ENCODE measurements around the gene PRLR.

Gene PRLR

DNA sequence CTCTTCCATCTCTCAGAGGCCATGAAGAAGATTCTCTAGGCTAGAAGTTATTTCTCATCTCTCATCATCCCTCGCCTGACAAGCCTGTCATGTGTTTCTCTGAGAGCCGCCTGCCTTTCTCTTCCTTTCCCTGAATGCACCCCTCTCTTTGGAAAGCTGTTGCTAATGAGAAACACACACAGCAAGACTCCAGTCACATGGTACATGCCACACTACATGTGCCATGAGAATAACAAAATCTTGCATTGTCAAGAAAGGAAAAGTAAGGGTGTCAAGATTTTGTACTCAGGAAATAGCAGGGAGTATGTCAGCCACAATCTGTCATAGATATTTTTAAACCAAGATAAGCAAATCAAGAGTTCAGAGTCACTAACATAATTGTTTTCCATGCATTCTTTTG, 191.4 kb downstream of the PRLR start:
- TF ChIP-seq RAD21 (IDR thresholded peaks at IDR 0.05; ENCODE audit: low read depth) (no peak), CREB1 (IDR thresholded peaks at IDR 0.05; ENCODE audit: low read depth) (no peak), YY1 (IDR thresholded peaks at IDR 0.05; ENCODE audit: low read depth) (no peak), ZBTB7A (IDR thresholded peaks at IDR 0.05; ENCODE audit: low read depth) (no peak), TEAD4 (IDR thresholded peaks at IDR 0.05) (no peak), EGR1 (IDR thresholded peaks at IDR 0.05) (no peak), TAF1 (IDR thresholded peaks at IDR 0.05; ENCODE audit: low read depth) (no peak), NFIC (IDR thresholded peaks at IDR 0.05) (no peak)
- TF ChIP-seq, protein P1, sequence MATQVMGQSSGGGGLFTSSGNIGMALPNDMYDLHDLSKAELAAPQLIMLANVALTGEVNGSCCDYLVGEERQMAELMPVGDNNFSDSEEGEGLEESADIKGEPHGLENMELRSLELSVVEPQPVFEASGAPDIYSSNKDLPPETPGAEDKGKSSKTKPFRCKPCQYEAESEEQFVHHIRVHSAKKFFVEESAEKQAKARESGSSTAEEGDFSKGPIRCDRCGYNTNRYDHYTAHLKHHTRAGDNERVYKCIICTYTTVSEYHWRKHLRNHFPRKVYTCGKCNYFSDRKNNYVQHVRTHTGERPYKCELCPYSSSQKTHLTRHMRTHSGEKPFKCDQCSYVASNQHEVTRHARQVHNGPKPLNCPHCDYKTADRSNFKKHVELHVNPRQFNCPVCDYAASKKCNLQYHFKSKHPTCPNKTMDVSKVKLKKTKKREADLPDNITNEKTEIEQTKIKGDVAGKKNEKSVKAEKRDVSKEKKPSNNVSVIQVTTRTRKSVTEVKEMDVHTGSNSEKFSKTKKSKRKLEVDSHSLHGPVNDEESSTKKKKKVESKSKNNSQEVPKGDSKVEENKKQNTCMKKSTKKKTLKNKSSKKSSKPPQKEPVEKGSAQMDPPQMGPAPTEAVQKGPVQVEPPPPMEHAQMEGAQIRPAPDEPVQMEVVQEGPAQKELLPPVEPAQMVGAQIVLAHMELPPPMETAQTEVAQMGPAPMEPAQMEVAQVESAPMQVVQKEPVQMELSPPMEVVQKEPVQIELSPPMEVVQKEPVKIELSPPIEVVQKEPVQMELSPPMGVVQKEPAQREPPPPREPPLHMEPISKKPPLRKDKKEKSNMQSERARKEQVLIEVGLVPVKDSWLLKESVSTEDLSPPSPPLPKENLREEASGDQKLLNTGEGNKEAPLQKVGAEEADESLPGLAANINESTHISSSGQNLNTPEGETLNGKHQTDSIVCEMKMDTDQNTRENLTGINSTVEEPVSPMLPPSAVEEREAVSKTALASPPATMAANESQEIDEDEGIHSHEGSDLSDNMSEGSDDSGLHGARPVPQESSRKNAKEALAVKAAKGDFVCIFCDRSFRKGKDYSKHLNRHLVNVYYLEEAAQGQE (IDR thresholded peaks at IDR 0.05; ENCODE audit: low read depth), result no peak

DNA sequence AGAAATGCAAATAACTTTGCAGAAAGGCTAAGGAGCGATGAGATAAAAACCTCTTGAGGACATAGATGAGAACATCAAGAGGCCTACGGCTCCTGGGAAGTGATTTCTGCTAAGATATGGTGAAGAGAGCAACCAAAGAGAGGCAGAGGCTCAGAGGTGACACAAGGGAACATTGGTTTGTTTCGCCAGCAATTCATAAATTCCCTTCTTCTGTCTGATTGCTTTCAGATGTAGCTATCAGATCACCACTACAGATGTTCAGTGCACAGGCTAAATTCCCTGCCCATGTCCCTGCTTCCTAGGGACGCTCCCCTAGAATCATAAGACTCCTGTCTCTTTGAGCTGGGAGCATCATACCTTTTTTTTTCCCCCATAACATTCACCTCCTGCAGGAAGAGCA, 193.8 kb downstream of the PRLR start:
- TF ChIP-seq EGR1 (IDR thresholded peaks at IDR 0.05) (no peak), YY1 (IDR thresholded peaks at IDR 0.05; ENCODE audit: low read depth) (no peak), NFIC (IDR thresholded peaks at IDR 0.05) (no peak)
- TF ChIP-seq, protein P2, sequence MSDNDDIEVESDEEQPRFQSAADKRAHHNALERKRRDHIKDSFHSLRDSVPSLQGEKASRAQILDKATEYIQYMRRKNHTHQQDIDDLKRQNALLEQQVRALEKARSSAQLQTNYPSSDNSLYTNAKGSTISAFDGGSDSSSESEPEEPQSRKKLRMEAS (IDR thresholded peaks at IDR 0.05), result no peak

DNA sequence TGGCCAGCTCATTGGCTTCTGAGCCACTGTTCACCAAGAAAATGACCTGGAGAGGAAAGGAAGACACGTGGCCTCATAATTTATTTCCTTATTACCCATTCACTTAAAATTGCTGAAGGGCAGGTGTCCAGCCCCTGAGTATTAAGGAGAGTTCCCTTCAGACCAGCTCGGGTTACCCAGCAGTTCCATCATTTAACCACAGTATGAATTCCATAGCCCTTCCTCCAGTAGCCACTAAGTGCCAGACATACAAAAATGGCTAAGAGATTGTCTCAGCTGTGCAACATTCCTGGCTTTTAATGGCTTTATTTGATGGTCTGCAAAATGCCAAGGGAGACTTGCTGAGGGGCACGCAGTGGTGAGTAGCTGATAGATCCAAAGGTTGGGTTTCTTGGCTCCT, 195.0 kb downstream of the PRLR start:
- TF ChIP-seq CREB1 (IDR thresholded peaks at IDR 0.05; ENCODE audit: low read depth) (no peak), RAD21 (IDR thresholded peaks at IDR 0.05; ENCODE audit: low read depth) (no peak), CEBPB (IDR thresholded peaks at IDR 0.05) (no peak), FOXM1 (IDR thresholded peaks at IDR 0.05; ENCODE audit: borderline replicate concordance, low read depth) (no peak), TEAD4 (IDR thresholded peaks at IDR 0.05) (no peak), EGR1 (IDR thresholded peaks at IDR 0.05) (no peak), ZBTB7A (IDR thresholded peaks at IDR 0.05; ENCODE audit: low read depth) (no peak), TAF1 (IDR thresholded peaks at IDR 0.05; ENCODE audit: low read depth) (no peak), YY1 (IDR thresholded peaks at IDR 0.05; ENCODE audit: low read depth) (no peak), TCF12 (IDR thresholded peaks at IDR 0.05; ENCODE audit: low read depth) (no peak), EP300 (IDR thresholded peaks at IDR 0.05; ENCODE audit: borderline replicate concordance) (no peak), NFIC (IDR thresholded peaks at IDR 0.05) (no peak)
- TF ChIP-seq, protein P3, sequence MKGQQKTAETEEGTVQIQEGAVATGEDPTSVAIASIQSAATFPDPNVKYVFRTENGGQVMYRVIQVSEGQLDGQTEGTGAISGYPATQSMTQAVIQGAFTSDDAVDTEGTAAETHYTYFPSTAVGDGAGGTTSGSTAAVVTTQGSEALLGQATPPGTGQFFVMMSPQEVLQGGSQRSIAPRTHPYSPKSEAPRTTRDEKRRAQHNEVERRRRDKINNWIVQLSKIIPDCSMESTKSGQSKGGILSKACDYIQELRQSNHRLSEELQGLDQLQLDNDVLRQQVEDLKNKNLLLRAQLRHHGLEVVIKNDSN (IDR thresholded peaks at IDR 0.05), result no peak
- TF ChIP-seq, protein P2 (IDR thresholded peaks at IDR 0.05), result no peak
- TF ChIP-seq, protein P1 (IDR thresholded peaks at IDR 0.05; ENCODE audit: low read depth), result no peak

DNA sequence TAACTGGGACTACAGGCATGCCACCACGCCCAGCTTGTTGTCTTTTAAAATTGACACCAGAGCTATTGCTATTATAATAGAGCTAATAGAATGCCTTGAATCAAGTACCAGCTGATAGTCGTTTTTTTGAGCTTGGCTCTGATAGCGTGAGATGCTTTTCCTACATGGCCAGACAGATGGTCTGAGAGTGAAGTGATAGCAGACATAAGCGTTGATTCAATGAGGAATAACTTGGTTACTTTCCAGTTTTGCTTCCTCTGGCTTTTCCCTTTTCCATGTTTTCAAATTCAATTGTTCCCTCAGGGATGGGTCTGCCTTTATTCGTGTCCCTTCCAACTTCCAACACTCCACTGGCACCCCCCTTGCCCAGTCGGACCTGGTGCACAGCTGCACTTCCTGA, 197.9 kb downstream of the PRLR start:
- TF ChIP-seq NFIC (IDR thresholded peaks at IDR 0.05) (no peak), CEBPB (IDR thresholded peaks at IDR 0.05) (no peak), TAF1 (IDR thresholded peaks at IDR 0.05; ENCODE audit: low read depth) (no peak), RAD21 (IDR thresholded peaks at IDR 0.05; ENCODE audit: low read depth) (no peak), TEAD4 (IDR thresholded peaks at IDR 0.05) (no peak)
- TF ChIP-seq, protein P3 (IDR thresholded peaks at IDR 0.05), result no peak
- TF ChIP-seq, protein P1 (IDR thresholded peaks at IDR 0.05; ENCODE audit: low read depth), result no peak

DNA sequence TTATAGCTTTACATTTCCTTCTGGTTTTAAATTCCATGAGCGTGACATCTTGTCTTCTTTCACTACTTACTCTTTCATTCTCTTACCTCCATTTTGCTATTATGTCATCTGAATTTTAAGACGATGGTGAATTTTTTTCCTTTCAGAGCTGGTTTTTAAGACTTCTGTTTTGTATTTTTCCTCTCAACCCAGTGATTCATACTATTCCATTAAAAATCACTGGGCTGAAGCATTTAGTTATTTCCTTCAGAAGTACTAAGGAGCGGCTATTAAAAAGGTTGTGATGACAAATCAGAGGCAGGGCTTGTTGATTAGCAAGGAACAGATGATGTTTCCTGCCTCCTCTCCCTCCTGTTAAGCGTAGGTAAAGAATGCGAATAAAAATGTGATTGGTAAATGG, 199.0 kb downstream of the PRLR start:
- TF ChIP-seq YY1 (IDR thresholded peaks at IDR 0.05; ENCODE audit: low read depth) (no peak), FOXM1 (IDR thresholded peaks at IDR 0.05; ENCODE audit: borderline replicate concordance, low read depth) (no peak), ZBTB7A (IDR thresholded peaks at IDR 0.05; ENCODE audit: low read depth) (no peak), EGR1 (IDR thresholded peaks at IDR 0.05) (no peak), CEBPB (IDR thresholded peaks at IDR 0.05) (no peak), RAD21 (IDR thresholded peaks at IDR 0.05; ENCODE audit: low read depth) (no peak)
- TF ChIP-seq, protein P1 (IDR thresholded peaks at IDR 0.05; ENCODE audit: low read depth), result no peak
- TF ChIP-seq, protein P3 (IDR thresholded peaks at IDR 0.05), result no peak

Data from Ishikawa (cell line).